MM.1S (cell line): Measurements from ENCODE around the gene ASH1L.

Source experiments
- CTCF ChIP-seq: fragments of 300-600 bp; sonication (generic); IDR thresholded peaks from 2 replicates; pipeline ENCODE4 v1.5.1; 2016; ENCODE audit warnings: antibody characterized with exemption, low read length, mixed read lengths
- EZH2 ChIP-seq: fragments of 300-600 bp; sonication (generic); optimal IDR thresholded peaks from 2 replicates; pipeline ENCODE3; 2017; ENCODE audit warnings: low read depth, mild to moderate bottlenecking, antibody characterized with exemption, low read length, mixed read lengths

GRCh38 chr1:155479205-155479604 is 83.4 kb downstream of the ASH1L start:
- TF ChIP-seq CTCF (no peak), EZH2 (no peak)
